ENCODE data around the gene UGT1A10.

UGT1A10 gene

GRCh38 chr2:233671290-233672161, 35.3 kb downstream of the UGT1A10 start, which contains the start of gene UGT1A9:
TSS of gene UGT1A9 (plus strand) at chr2:233671898. CDS start at chr2:233671935, 37 bp downstream.
- no peaks in the 10 kb centered on the region for H3K9me2 ChIP-seq (replicated peaks; ENCODE audit: control insufficient read depth, low read length)
- no peaks in the 10 kb centered on the region for H4K20me1 ChIP-seq (ENCODE audit: control insufficient read depth, insufficient read depth, low read depth, low read length)
- no peaks in the 10 kb centered on the region for H3K4me1 ChIP-seq (ENCODE audit: control insufficient read depth, low read length)
- no peak within 1 kb of the TSS for H3K4me2 ChIP-seq (ENCODE audit: low read length)
- TF ChIP-seq EZH2phosphoT487 (IDR thresholded peaks at IDR 0.05; ENCODE audit: borderline replicate concordance, low read length), result no peak
- TF ChIP-seq CTCF (IDR thresholded peaks at IDR 0.05; ENCODE audit: low read depth, low read length, poor library complexity, severe bottlenecking), result no peak
- H3K36me3 ChIP-seq (ENCODE audit: control insufficient read depth, low read length), result no peaks in the 10 kb centered on the region
- H3K27me3 ChIP-seq (ENCODE audit: control insufficient read depth, low read length), result no peaks in the 10 kb centered on the region
- no peak within 1 kb of the TSS for H3K4me3 ChIP-seq (ENCODE audit: low read length)
- H3F3A ChIP-seq (ENCODE audit: control insufficient read depth, insufficient read depth), result no peaks in the 10 kb centered on the region
- no peak within 1 kb of the TSS for H3K27ac ChIP-seq (ENCODE audit: low read depth, low read length)
- H3K9me3 ChIP-seq (ENCODE audit: control insufficient read depth, insufficient read depth, low read length), result no peaks in the 10 kb centered on the region
- H3K79me2 ChIP-seq (ENCODE audit: control insufficient read depth, low read length), result no peaks in the 10 kb centered on the region

DNA sequence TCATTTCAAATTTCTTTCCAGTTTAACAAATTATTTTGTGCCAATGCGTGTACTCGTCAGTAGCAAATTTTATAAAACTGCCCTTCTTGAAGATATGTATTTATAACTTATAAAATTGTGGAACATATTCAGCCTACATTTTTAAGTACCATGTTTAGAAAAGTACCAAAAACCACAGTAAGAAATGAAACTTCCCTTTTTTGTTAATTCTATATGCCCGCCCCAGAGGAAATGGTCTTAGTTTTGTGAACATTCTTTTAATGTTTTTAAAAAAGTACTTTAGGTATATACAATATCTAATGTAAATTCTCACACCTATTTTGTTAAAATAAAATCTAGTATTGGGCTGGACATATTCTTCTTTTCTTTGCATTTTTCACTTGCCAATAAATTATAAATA, 36.6 kb downstream of the UGT1A10 start:
- Histone ChIP-seq H3K27me3 (ENCODE audit: control insufficient read depth, low read length) (no peaks in the 10 kb centered on the region), H3K9me3 (ENCODE audit: control insufficient read depth, insufficient read depth, low read length) (no peaks in the 10 kb centered on the region), H3K36me3 (ENCODE audit: control insufficient read depth, low read length) (no peaks in the 10 kb centered on the region), H3K4me1 (ENCODE audit: control insufficient read depth, low read length) (no peaks in the 10 kb centered on the region), H4K20me1 (ENCODE audit: control insufficient read depth, insufficient read depth, low read depth, low read length) (no peaks in the 10 kb centered on the region), H3K4me2 (ENCODE audit: low read length) (no peak overlapping the region), H3K79me2 (ENCODE audit: control insufficient read depth, low read length) (no peaks in the 10 kb centered on the region), H3K27ac (ENCODE audit: low read depth, low read length) (no peak overlapping the region), H3F3A (ENCODE audit: control insufficient read depth, insufficient read depth) (no peaks in the 10 kb centered on the region), H3K4me3 (ENCODE audit: low read length) (no peak overlapping the region), H3K9me2 (replicated peaks; ENCODE audit: control insufficient read depth, low read length) (no peaks in the 10 kb centered on the region)
- TF ChIP-seq CTCF (IDR thresholded peaks at IDR 0.05; ENCODE audit: low read depth, low read length, poor library complexity, severe bottlenecking) (no peak), EZH2phosphoT487 (IDR thresholded peaks at IDR 0.05; ENCODE audit: borderline replicate concordance, low read length) (no peak)

- H3K27ac ChIP-seq (ENCODE audit: low read depth, low read length), result no peak overlapping the region
- TF ChIP-seq EZH2phosphoT487 (IDR thresholded peaks at IDR 0.05; ENCODE audit: borderline replicate concordance, low read length) (no peak), CTCF (IDR thresholded peaks at IDR 0.05; ENCODE audit: low read depth, low read length, poor library complexity, severe bottlenecking) (no peak)
- H4K20me1 ChIP-seq (ENCODE audit: control insufficient read depth, insufficient read depth, low read depth, low read length), result no peaks in the 10 kb centered on the region
- no peak overlapping the region for H3K4me3 ChIP-seq (ENCODE audit: low read length)
- no peak overlapping the region for H3K4me2 ChIP-seq (ENCODE audit: low read length)
- no peaks in the 10 kb centered on the region for H3K79me2 ChIP-seq (ENCODE audit: control insufficient read depth, low read length)
- no peaks in the 10 kb centered on the region for H3F3A ChIP-seq (ENCODE audit: control insufficient read depth, insufficient read depth)
- H3K4me1 ChIP-seq (ENCODE audit: control insufficient read depth, low read length), result no peaks in the 10 kb centered on the region
- no peaks in the 10 kb centered on the region for H3K36me3 ChIP-seq (ENCODE audit: control insufficient read depth, low read length)
- H3K27me3 ChIP-seq (ENCODE audit: control insufficient read depth, low read length), result no peaks in the 10 kb centered on the region; the same call in 1 of the 2 replicates
- no peaks in the 10 kb centered on the region for H3K9me3 ChIP-seq (ENCODE audit: control insufficient read depth, insufficient read depth, low read length)
- no peaks in the 10 kb centered on the region for H3K9me2 ChIP-seq (replicated peaks; ENCODE audit: control insufficient read depth, low read length)
Observed at GRCh38 chr2:233673896-233674295, 37.6 kb downstream of the UGT1A10 start.

Data from DOHH2 (cell line).